GM10847 (cell line): ENCODE data around the gene MARF1.

ENCODE experiments used
- POLR2A ChIP-seq: IDR thresholded peaks from 2 replicates; pipeline ENCODE4 v1.6.1; 2011; ENCODE audit not compliant: insufficient read length; ENCODE audit errors: extremely low read depth

MARF1 gene

DNA sequence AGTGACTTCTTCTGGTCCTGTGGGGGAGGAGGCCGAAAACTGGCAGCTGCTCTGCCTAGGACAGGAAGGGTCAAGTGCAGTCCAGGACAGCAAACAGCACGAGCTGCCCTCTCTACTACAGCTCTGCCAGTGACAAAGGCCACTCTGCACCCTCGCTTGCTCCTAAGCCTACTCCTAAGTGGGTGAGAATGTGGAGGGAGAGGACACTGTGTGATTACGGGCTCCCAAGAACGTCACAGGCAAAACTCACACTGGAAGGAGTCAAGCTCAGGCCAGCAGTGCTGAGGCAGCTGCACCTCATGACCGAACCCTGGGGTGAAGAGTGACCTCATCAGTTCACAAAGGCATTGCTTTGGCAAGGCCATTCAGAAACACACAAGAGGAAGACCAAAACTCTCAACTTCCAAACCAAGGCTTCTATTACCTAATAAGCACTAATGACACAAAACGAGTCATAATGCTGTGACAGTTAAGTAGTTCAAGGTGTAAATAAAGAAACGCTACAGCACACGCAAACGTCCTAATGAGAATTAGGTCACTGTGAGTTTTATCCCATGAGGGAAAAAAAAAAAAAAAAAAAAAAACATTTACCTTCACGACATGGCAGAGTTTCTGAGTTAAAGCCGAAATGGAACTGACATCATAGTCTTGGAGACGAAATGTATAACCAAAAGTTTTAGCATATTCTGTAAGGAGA lies 35.1 kb downstream of the MARF1 start:
- no peak for TF ChIP-seq POLR2A

DNA sequence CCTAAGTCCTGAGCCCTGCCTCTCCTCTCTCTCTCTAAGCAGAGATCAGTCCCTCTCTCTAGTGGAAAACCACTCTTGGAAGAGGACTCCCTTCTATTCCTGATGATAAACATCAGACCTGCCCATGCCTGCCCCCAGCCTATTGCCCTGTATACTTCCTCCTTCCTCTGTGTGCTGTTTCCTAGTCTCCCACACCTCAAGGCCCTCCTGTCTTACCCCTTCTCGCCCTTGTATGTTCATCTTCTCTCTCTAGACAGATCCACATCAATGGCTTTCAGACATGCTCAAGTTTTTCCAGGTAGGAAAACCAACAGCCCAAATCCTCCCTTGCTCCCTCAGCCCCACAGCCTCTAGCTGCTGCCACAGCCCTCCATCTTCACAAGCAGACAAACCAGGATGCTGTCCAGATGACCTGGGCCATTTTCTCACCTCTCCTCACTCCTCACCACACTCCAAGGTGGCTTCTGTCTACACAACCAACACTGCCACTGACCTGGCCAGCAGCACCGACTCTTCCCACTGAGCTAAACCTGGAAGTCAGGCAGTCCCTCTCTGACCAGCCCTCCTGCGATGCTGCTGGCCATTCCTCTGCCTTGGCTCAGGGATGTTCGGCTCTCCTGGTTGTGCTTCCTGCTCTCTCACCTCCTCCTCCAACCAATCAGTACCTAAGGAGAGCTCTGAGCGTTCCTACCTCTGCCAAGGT lies 36.3 kb downstream of the MARF1 start:
- no peak for TF ChIP-seq POLR2A

DNA sequence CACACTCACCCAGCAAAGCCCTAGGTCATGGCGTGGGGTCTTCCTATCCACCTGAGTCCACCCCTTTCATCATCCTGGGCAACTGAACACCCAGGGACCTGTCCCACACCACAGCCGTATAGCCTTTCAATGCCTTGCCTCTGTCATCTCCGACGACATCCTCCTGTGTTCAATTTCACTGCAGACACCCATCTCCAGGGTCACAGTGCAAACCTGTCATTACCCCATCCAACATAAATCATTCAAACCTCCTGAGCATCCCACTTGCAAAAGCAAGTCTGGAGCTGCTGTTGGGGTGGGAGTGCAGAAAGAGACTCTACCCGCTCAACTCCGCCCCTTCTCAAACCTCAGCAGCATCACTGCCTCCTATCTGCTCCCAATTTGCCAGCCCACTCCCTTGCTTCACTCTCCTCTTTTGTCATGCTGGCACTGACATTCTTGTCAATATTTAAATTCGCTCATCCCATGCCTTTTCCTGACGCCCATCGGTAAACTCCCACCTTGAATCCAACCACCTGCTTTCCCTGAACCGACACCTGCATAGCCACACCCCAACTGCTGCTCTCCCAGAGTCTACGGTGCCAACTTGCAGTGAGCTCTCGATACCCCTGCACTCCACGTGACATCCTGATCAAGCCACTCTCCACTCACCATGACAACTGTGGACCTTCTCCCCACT lies 37.0 kb downstream of the MARF1 start:
- TF ChIP-seq POLR2A, result no peak

- no peak for TF ChIP-seq POLR2A
Observed at GRCh38 chr16:15604460-15605440, 38.2 kb downstream of the MARF1 start.

DNA sequence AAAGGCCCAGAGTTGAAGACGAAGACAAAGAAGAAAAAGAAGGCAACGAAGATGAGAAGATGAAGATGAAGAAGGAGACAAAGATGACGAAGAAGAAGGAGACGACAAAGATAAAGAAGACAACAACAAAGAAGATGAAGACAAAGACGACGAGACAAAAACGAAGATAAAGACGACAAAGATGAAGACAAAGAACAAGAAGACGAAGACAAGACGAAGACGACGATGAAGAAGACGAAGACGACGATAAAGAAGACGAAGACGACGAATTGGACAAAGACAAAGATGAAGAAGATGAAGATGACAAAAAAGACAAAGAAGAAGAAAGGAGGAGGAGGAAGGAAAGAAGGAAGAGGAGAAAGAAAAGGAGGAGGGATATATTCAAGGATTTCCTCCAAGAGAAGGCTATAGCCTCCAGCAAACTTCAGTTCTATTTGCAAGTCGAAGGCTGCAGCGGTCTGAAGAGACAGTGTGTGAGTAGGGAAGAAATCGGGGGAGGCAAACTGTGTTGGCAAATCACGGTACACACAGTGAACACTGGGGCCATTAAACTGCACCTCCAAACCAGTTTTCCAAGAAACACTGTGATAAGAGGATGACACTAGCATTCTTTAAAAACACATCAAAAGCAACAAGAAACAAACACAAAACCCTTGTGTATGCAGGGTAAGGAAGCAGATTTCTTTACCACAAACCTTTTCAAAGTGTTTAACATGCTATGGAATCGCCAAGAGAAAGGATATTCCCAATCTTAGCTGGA lies 40.5 kb downstream of the MARF1 start:
- no peak for TF ChIP-seq POLR2A

- TF ChIP-seq POLR2A, result no peak
Observed at GRCh38 chr16:15601212-15601879, 41.6 kb downstream of the MARF1 start.

DNA sequence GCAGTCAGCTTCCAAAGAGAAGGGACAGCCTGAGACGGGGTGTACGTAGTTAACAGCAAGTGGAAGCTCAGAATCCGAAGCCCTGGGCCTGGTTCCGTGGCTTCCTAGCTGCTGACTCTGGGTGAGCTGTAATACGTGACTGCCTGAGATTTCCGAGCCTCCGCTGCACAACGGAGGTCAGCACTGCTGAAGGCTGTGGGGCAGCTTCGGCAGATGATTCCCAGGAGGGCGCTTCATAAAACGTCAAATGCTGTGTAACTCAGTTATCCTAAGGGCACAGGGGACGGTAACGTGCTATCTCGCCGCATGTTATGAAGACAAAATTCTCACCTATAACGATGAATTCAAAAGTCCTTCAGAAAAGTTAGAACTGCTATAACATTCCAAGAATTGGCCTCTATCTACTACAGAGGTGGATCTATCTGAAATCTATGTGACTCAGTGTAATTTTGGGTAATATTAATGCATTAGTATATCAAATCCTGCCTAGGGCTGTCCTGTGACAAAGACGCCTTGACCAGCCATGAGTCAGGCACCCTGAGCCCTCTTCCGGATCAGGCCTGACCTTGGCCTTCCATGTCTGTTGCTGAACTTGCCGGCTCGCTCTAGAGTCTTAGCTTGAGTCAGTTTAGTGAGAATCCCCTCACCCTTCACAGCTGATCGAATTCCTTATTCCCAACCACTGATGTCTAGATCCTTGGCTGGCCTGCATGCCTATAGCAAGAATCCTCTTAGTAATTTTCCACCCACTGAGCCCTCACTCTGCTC lies 43.5 kb downstream of the MARF1 start:
- no peak for TF ChIP-seq POLR2A

DNA sequence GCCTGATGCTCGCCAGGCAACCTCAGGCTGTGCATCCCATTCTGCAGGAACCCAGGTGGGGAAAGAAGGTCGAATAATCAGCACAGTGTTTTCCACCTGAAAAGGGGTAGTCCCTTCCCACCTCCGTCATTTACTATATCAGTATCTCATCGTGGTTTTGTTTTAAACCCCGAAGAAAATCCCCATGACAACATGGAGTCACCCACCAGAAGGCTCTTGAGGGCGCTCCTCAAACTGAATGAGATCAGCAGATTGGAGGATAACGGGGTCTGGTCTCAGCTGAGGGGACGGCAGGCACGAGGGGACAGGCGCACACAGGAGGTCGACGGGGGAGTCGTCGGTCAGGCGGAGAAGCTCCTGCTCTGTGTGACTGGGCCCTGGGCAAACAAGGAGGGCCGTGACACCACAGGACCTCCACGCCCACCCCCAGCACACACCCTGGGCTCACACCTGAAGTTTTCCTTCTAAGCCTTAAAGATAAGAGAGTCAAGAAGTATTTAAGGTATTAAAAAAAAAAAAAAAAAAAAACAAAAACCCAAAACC lies 44.2 kb downstream of the MARF1 start:
- no peak for TF ChIP-seq POLR2A

DNA sequence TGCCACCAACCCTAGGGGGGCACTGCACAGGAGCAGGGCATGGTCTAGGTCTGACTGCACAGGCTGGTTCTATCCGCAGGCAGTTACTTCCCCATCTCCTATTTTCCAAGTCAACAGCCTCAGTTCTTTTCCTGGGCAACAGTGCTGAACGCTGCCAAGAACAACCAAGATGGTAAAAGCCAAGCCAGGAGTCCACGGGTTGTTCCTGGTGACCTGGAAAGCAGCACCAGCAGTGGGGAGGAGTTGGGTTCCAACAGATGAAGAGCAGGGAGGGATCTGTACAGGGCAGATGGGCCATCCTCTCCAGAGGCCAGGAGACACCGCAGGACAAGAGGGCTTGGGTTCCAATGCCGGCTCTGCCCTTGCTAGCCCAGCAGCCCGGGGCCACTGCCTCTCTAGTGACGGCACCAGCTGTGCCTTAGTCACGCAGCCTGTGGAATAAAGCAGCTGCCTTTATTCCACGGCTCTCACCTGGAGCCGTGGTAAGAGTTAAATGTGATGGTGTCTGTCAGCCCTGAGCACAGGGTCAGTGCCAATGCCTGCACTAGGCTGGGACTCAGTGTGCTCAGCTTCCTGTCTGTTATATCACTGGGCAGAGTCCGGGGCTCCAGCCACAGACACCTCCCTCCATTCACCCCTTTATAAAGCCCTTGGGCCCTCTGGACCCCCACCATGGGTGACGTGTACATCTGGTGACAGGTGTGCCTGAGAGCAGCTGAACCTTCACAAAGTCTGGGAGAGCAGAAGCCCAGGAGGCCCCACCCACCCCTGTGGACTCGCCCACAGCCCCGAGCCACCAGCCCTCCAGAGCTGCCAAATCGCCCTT lies 44.9 kb downstream of the MARF1 start:
- TF ChIP-seq POLR2A, result no peak

GRCh38 chr16:15597135-15597534 lies 45.8 kb downstream of the MARF1 start:
- TF ChIP-seq POLR2A, result no peak

GRCh38 chr16:15594711-15595320 lies 48.1 kb downstream of the MARF1 start:
- no peak for TF ChIP-seq POLR2A

GRCh38 chr16:15593235-15593634 lies 49.7 kb downstream of the MARF1 start:
- no peak for TF ChIP-seq POLR2A
